ENCODE results near the gene EXOC6. TPM values are rescaled to one million over a fixed set of nuclear protein-coding genes. Genes with fewer than 3 reads are reported as not detected.

The EXOC6 gene
- polyA plus RNA-seq, 6 donors from 2014 or later, result 11.8 to 16.2 (median 14.4) TPM

- Mint-ChIP-seq H3K27ac (peak overlapping the region in 2 of 6 donors; percentile 44 to 64), H3K9me3 (no peaks in the 10 kb centered on the region), H3K36me3 (no peaks in the 10 kb centered on the region), H3K4me3 (no peak overlapping the region), H3K27me3 (no peaks in the 10 kb centered on the region), H3K4me1 (peaks cover 22 to 32% (median 27%) of the 10 kb centered on the region in 3 donors)
- ATAC-seq (ENCODE audit: low read depth in 2 of 2) (peak; percentile 64 to 71), DNase-seq (no peak)
Observed at GRCh38 chr10:92822964-92823363, 25.4 kb upstream of the EXOC6 start.

- Mint-ChIP-seq H3K36me3 (no peaks in the 10 kb centered on the region), H3K4me1 (peaks cover 30 to 46% (median 37%) of the 10 kb centered on the region in 3 donors), H3K27me3 (no peaks in the 10 kb centered on the region), H3K27ac (peak overlapping the region in 5 of 6 donors; percentile 9 to 77 (median 16)), H3K9me3 (no peaks in the 10 kb centered on the region), H3K4me3 (peak overlapping the region in 1 of 8 donors; percentile 49)
- ATAC-seq (ENCODE audit: low read depth in 2 of 2) (no peak), DNase-seq (no peak)
Observed at GRCh38 chr10:92826061-92826460, 22.3 kb upstream of the EXOC6 start.

DNA sequence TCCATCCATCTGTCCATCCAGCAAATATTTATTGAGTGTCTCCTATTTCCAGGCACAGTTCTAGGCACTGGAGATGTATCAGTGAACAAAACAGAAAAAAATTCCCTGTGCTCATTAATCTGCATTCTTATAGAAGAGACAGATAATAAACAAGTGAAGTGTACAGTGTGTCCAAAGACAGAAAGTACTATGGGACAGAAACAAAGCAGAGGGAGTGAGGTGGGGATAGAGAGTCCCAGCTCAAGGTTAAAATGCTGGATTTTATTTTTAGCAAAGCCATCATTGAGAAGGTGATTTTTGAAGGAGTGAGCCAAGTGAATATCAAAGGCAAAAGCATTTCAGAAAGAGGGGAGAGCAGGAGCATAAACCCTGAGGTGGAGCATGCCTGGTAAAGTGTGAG lies 21.8 kb upstream of the EXOC6 start:
- peaks cover 31 to 47% (median 39%) of the 10 kb centered on the region in 3 donors for H3K4me1 Mint-ChIP-seq
- no peaks in the 10 kb centered on the region for H3K27me3 Mint-ChIP-seq
- DNase-seq, result no peak
- H3K9me3 Mint-ChIP-seq, result no peaks in the 10 kb centered on the region
- ATAC-seq (ENCODE audit: low read depth in 2 of 2), result no peak
- H3K36me3 Mint-ChIP-seq, result no peaks in the 10 kb centered on the region
- H3K27ac Mint-ChIP-seq, result peak overlapping the region in 2 of 6 donors; percentile 12 to 77
- peak overlapping the region in 1 of 8 donors; percentile 6 for H3K4me3 Mint-ChIP-seq

- ATAC-seq (ENCODE audit: low read depth in 2 of 2) (no peak), DNase-seq (no peak)
- peaks cover 24 to 34% (median 34%) of the 10 kb centered on the region in 3 donors for H3K4me1 Mint-ChIP-seq
- H3K4me3 Mint-ChIP-seq, result no peak overlapping the region
- peak overlapping the region in 1 of 6 donors; percentile 49 for H3K27ac Mint-ChIP-seq
- no peaks in the 10 kb centered on the region for H3K27me3 Mint-ChIP-seq
- H3K9me3 Mint-ChIP-seq, result no peaks in the 10 kb centered on the region
- H3K36me3 Mint-ChIP-seq, result no peaks in the 10 kb centered on the region
Observed at GRCh38 chr10:92829042-92829785, 19.1 kb upstream of the EXOC6 start.

GRCh38 chr10:92829786-92830377 lies 18.4 kb upstream of the EXOC6 start:
- peak overlapping the region in 3 of 8 donors; percentile 55 to 86 (median 74) for H3K4me3 Mint-ChIP-seq

GRCh38 chr10:92830478-92831389 lies 17.6 kb upstream of the EXOC6 start:
- Mint-ChIP-seq H3K36me3 (no peaks in the 10 kb centered on the region), H3K4me3 (peak overlapping the region; percentile 4 to 91 (median 86)), H3K27ac (peak overlapping the region in 5 of 6 donors; percentile 4 to 90 (median 39)), H3K4me1 (peaks cover 22 to 31% (median 30%) of the 10 kb centered on the region in 3 donors), H3K27me3 (no peaks in the 10 kb centered on the region), H3K9me3 (no peaks in the 10 kb centered on the region)
- DNase-seq, result no peak
- ATAC-seq (ENCODE audit: low read depth in 2 of 2), result peak; percentile 52 to 61

More at GRCh38 chr10:92829786-92830377, 18.4 kb upstream of the EXOC6 start:
- no peaks in the 10 kb centered on the region for H3K36me3 Mint-ChIP-seq
- H3K27ac Mint-ChIP-seq, result peak overlapping the region in 1 of 6 donors; percentile 55
- ATAC-seq (ENCODE audit: low read depth in 2 of 2) (no peak), DNase-seq (no peak)
- no peaks in the 10 kb centered on the region for H3K27me3 Mint-ChIP-seq
- peaks cover 24 to 34% (median 34%) of the 10 kb centered on the region in 3 donors for H3K4me1 Mint-ChIP-seq
- no peaks in the 10 kb centered on the region for H3K9me3 Mint-ChIP-seq

GRCh38 chr10:92832121-92832520 lies 16.2 kb upstream of the EXOC6 start:
- no peak for ATAC-seq (ENCODE audit: low read depth in 2 of 2)
- Mint-ChIP-seq H3K4me1 (peaks cover 14 to 24% (median 21%) of the 10 kb centered on the region in 3 donors), H3K27me3 (no peaks in the 10 kb centered on the region), H3K9me3 (no peaks in the 10 kb centered on the region), H3K27ac (no peak overlapping the region), H3K4me3 (no peak overlapping the region), H3K36me3 (no peaks in the 10 kb centered on the region)
- DNase-seq, result no peak

DNA sequence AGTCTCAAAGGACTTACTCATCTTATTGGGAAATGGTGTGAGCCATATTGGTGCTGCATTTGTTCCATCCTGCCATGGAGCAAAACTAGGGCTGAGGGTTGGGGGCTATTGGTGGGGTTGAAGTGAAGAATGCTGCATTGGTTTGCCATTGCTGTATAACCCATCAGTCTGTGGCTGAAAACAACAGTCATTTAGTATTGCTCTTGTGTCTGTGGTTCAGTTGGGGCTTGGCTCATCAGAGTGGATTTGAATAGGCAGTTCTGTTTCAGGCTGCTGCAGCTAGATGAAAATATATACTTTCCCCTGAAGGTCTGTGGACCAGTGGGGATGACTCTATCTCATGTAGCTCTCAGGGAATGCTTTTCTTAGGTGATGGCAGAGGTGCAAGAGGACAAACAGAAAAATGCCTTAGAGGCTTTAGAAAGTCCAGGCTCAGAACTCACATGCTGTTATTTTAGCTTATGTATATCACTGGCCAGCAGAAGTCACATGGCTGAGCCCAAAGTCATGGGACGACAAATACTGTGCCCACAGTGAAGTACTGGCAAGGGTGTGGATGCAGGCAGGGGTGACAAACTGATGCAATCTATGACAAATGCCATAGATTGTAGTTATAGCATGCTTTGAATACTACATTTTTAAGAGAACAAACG lies 15.2 kb upstream of the EXOC6 start:
- H3K4me1 Mint-ChIP-seq, result peaks cover 12 to 23% (median 17%) of the 10 kb centered on the region in 3 donors
- no peaks in the 10 kb centered on the region for H3K36me3 Mint-ChIP-seq
- H3K9me3 Mint-ChIP-seq, result no peaks in the 10 kb centered on the region
- DNase-seq (no peak), ATAC-seq (ENCODE audit: low read depth in 2 of 2) (no peak)
- H3K27me3 Mint-ChIP-seq, result no peaks in the 10 kb centered on the region
- peak overlapping the region in 1 of 8 donors; percentile 37 for H3K4me3 Mint-ChIP-seq
- peak overlapping the region in 2 of 6 donors; percentile 20 to 81 for H3K27ac Mint-ChIP-seq

DNA sequence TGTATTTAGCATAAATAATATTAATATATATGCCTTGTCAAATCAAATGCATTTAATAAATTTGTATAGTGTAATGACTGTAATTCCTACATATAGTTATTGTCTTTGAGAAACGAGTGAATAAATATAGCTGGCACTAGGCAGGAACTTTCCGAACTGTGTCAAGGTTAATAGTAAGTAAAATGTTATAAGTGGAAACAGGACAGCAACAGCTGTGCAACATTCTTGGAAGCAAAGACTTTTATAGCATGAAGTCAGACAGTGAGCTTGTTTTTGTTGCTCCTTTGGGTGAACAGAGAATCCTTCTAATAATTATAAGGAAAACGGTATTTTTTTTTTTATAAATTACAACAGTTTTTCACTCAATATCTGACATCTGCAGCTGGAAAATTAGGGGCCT lies 14.0 kb upstream of the EXOC6 start:
- no peaks in the 10 kb centered on the region for H3K36me3 Mint-ChIP-seq
- H3K9me3 Mint-ChIP-seq, result no peaks in the 10 kb centered on the region

GRCh38 chr10:92834986-92835385 lies 13.3 kb upstream of the EXOC6 start:
- ATAC-seq (ENCODE audit: low read depth in 2 of 2), result no peak
- Mint-ChIP-seq H3K4me3 (no peak overlapping the region), H3K9me3 (no peaks in the 10 kb centered on the region), H3K27ac (no peak overlapping the region), H3K4me1 (peaks cover 12 to 18% (median 17%) of the 10 kb centered on the region in 3 donors), H3K27me3 (no peaks in the 10 kb centered on the region), H3K36me3 (no peaks in the 10 kb centered on the region)
- no peak for DNase-seq

More for the DNA sequence above, 14.0 kb upstream of the EXOC6 start:
- DNase-seq (no peak), ATAC-seq (ENCODE audit: low read depth in 2 of 2) (no peak)
- Mint-ChIP-seq H3K4me3 (no peak overlapping the region), H3K27ac (no peak overlapping the region), H3K27me3 (no peaks in the 10 kb centered on the region), H3K4me1 (peaks cover 12 to 18% (median 17%) of the 10 kb centered on the region in 3 donors)

- DNase-seq (no peak), ATAC-seq (ENCODE audit: low read depth in 2 of 2) (no peak)
- Mint-ChIP-seq H3K9me3 (no peaks in the 10 kb centered on the region), H3K4me3 (no peak overlapping the region), H3K36me3 (no peaks in the 10 kb centered on the region), H3K4me1 (peaks cover 4 to 9% (median 5%) of the 10 kb centered on the region in 3 donors), H3K27me3 (no peaks in the 10 kb centered on the region), H3K27ac (no peak overlapping the region)
Observed at GRCh38 chr10:92837456-92837855, 10.9 kb upstream of the EXOC6 start.

- Mint-ChIP-seq H3K4me3 (no peak overlapping the region), H3K36me3 (no peaks in the 10 kb centered on the region), H3K4me1 (peaks cover 9 to 15% (median 9%) of the 10 kb centered on the region in 3 donors), H3K27me3 (no peaks in the 10 kb centered on the region), H3K9me3 (no peaks in the 10 kb centered on the region), H3K27ac (no peak overlapping the region)
- no peak for ATAC-seq (ENCODE audit: low read depth in 2 of 2)
- DNase-seq, result no peak
Observed at GRCh38 chr10:92839191-92840085, 8.9 kb upstream of the EXOC6 start.

All from naive B cell (primary cell).